ENCODE data around the gene NPVF.

NPVF gene, protein sequence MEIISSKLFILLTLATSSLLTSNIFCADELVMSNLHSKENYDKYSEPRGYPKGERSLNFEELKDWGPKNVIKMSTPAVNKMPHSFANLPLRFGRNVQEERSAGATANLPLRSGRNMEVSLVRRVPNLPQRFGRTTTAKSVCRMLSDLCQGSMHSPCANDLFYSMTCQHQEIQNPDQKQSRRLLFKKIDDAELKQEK
- 0 reads per million in 4 donors for total RNA-seq

DNA sequence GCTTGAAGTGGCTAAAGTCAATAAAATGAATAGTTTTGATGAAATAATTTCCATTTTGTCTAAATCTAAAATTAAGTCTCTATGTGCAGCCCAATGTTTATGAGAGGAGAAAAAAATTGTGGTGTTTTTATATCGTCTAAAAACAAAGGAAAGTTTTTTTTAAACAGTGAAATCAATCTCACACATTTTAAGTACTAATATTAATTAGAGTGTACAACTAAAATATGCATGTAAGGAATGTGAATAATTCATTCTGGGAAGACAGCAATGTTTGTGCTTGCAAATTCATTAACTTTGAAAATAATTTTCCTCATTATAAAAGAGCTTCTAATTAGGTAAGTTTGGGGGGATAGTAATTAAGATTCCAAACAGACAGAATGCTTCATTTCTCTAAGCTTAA, at the start of gene NPVF:
Gene NPVF (minus strand): TSS at position 101 of the 400 bp plus-strand sequence. CDS start 47 bp downstream, at position 54.
- no peak for DNase-seq

DNA sequence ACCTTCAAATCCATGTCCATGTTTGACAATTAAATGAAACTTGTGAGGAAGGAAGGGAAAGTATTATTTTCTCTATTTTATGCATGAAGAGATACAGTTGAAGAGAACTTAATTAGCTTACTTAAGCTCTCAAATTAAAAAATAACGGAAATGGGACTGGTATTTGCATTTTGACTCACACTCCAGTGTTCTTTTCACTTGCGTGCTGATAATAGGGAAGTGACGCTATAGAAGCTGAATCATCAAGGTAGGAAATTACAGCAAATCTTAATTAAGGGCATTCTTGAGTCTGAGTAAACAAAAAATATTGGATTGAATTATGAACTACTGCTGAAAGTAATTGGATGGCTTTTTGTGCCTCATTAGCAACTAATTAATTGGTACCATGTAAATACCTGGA, 44.0 kb upstream of the NPVF start:
- DNase-seq = no peak

DNA sequence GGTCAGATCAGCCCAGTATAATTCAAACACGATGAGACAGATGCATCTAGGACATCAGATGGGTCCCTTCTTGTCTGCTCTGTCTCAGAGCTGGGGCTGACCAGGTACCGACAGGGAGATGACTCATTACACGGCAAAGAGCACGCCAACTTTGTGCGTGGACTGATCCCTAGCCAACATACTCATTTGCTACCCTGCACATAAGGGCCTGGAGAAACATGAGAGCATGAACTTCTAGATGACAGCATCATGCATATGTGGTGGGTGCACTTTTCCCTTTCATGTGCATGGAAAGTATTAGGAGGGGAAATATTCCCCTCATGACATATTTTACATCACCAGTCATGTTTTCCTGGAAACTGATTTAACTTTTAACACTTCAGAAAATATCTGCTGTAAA, 35.1 kb upstream of the NPVF start:
- DNase-seq = no peak

DNA sequence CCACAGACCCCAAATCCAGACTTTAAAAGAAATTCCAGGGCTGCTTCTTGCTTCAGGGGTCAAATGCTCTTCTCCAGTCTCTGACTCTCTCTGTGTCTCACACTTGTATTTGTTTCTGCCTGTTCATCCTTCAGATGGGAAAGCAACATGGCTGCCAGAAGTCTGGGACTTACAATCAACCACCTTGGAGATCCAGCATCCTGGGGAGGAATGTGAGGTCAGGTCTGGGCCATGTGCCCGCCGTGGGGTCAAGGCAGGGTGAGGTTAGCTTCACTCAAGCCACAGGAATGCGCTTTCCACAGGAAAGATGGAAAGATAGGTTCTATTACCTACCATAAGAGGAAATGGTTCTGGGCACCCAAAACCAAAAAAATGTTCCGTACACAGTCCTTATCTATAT, 34.3 kb upstream of the NPVF start:
- DNase-seq = no peak

DNA sequence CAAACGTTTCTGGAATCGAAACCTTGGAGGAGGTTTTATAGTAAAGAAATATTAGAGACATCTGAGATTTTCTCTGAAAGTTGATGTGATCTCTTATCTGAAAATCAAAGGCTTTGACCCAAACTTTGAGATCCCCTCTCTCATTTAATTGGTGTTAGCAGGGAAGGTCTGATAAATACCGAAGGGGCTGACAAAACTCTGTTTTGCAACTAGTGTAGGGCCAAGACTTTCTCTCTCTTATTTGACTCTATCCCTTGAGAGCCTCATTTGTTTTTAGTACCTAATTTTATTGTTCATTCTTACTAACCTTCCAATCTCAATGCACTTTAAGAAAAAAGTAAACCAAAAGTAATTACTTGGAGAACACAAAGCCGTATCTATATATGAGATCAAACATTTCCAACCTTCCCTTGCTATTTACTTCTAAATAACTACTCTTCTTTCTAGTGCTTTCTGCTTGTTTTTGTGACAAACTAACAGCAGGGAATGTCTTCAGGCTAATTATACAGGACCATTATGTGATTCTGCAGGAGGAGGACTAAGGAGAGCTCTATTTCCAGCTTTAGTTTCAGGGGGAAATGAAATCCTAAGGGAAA, 33.4 kb upstream of the NPVF start:
- no peak for DNase-seq

DNA sequence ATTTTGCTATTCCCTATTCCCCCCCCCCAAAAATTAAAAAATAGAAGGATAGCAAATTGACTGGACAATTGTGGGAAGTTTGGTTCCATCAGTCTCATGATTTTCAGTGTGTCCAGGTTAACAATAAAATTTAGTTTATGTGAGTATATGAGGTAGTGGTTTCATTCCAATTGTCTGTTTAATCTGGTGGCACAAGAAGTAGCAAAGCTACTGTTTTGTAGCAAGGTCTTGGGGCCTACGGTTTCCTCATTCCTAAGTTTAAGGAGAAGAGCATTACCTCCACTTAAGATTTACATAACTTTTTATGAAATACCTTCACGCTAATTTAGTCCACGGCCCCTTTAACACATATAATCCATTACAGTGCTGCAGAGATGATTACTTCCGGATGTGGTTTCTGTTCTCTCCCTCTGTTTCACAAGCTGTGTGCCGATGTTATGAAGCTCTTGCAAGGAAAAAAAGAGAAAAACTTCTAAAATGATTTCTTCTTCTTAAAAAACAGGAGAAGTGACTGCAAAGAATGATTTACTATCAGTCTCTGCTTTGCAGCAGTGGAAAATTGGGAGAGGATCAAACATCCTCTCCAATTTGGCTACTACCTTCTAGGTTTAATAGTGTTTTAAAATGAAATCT, 32.7 kb upstream of the NPVF start:
- peak in 1 of 5 donors; percentile 68 for DNase-seq

DNA sequence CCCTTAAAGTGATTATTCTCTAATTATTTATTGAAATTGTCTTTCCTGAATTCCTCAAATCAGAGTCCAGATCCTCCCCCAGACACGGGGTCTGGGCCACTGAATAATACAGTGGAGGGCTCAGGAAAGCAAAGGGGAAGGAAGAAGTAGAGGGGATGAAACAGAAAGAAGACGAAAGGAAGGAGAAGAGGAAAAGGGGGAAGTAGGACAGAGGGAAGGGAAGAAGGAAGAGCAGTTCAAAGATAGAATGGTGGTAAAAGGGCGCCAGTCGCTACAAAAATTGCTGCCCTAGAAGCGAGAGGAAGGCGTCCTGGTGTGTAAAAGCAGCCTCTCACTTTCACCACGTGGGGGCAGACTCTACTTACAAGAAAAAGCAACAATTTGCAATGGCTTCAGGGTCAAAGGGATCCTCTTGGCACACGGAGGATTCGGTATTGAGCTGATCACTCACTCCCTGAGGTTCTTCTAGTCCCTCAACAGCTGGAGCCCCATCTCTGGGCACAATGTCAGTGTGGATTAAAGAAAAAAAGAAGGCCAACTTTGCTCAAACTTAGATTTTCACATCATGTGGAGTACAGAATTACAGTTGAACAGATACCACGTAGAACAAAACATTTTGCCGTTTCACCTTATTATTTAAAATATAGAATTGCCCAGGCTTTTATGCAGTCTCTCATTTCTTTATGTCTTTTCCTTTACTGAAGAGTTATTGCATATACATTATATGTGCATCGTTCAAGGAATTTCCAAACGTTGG, 31.4 kb upstream of the NPVF start:
- DNase-seq = peak; percentile 12 to 71 (median 47)

DNA sequence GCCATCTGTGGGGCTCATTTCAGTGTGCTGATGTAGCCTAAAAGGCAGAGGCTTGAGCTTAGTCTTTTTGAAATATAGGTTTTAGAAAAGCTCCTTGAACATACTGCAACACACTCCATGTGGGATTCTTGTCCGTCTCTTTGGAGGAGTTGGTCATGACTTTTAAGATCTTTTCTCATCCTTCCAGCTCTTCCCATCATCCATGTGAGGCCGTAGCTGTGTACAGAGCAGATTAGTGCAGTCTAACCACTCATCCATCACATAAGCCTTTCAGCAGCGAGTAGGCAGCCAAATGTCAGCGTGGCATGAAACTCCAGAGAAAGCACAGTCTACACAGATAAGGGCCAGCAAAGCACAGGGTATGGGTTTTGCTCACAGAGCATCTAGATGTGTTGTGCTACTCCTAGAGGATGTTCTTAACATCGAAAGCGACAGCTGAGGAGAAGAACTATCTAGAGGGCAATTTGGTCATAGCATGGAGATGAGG, 28.1 kb upstream of the NPVF start:
- no peak for DNase-seq

DNA sequence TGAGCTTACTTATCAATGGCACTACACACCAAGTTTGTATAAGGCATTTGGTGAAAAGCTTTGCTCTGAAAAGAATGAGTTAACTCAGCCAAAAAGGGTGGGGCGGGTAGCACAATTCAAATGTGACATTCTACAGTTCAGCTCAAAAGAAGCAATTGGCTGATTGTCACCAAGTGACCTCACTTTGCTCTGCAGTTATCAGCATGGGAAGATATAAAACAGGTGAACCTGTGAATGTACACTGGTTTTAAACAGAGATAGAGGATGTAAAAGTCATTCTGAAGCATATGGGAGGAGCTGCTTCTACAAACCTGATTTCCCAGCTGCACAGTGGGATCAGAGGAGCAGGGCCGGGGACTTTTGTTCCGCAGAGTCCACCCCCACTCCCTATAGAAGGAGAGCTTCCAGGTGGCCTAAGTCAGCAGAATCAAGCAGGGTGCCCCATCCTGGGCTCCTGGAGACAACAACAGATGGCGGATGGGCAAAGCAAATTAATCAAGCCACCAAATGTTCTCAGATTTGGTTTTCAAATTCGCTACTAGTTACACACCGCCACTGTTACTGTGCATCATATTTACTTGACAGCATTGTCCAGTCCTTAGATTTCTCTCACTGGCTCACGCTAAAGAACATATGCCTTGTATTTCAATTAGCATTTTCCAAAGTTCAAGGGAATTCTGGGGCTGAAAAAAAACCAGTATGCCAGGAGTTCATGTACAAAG, 27.5 kb upstream of the NPVF start:
- no peak for DNase-seq

DNA sequence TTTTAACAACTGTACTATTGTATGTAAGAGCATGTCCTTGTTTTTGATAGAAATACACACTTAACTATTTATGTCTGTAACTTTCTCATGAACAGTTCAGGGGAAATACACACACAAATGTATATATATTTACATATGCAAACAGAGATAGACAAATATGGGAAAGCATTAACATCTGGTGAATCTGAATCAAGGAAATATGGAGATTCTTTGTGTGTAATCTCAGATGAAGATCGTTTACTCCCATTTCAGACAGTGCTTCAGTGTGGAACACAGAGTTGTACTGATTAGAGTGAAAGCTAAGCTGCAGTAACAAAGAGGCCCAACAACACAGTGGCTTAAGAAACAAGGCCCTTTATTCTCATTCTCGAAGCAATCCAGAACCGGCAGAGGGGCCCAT, 26.3 kb upstream of the NPVF start:
- DNase-seq = no peak

DNA sequence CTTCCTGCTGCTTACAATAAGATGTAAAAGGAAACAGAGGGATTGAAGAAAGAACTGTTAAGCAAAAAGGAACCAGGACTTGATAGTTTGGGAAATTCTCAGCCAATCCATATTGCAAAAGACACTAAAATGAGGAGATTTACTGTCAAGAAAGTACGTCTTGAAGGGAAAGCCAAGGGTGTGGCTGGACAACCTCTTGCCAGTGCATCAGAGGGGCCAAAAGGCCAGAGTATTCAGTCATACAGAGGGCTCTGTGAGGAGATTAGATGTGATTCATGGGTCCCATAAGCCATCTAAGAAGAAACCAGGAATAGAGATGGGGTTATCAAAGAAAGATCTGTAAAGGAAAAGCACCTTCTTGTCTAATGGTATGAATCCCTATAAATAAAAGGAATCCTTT, 25.4 kb upstream of the NPVF start:
- DNase-seq = no peak

DNA sequence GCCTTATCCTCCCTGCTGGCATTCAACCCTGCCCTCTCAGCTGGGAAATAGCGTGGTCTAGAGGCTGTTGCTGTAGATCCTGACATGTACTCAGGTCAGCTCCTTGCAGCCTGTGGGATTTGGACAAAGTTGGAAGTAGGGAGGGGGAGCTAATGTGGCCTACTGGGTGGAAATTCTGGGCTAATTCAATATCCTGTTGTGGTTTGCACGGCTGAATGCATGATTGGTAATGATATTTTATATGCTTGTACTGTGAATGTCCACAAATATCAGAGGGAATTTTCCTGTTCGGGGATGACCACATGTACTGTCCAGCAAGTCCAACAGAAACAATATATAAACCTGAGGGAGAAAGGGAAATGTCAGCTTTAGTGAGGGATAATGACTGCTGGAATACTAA, 22.1 kb upstream of the NPVF start:
- no peak for DNase-seq

DNA sequence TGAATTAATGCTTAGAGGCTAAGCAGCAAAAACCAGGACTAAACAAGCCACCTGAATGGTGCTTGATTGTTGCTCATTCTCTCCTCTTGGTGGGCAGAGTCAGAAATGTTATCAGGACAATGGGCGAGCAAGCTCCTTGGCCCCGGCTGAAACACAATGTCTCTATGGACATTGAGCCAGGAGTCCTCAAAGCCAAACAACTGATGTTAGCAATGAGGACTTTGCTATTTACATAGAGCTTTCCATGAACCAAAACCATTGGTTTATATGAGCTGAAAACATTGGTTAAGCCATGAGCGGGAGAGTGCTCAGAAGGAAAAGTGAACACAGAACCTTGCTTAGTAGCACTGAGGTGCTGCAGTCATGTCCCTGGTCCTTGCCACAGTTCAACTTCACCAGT, 21.5 kb upstream of the NPVF start:
- DNase-seq = no peak

DNA sequence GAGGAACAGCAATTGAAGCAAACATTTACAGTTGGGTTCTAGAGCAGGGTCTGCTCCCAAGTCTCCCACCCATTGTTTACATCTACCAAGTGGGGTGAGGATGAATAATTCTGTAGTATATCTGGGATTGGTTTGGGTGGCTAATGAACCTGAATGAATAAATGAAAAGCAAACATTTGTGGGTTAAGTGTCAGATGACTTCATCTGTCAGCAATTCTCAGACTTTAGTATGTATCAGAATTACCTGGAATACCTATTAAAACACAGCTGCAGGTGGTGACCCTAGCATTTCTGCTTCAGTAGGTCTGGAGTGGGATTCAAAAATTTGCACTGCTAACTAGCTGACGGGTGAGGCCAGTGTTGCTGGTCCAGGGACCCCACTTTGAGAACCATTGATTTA, 18.0 kb upstream of the NPVF start:
- DNase-seq = no peak

DNA sequence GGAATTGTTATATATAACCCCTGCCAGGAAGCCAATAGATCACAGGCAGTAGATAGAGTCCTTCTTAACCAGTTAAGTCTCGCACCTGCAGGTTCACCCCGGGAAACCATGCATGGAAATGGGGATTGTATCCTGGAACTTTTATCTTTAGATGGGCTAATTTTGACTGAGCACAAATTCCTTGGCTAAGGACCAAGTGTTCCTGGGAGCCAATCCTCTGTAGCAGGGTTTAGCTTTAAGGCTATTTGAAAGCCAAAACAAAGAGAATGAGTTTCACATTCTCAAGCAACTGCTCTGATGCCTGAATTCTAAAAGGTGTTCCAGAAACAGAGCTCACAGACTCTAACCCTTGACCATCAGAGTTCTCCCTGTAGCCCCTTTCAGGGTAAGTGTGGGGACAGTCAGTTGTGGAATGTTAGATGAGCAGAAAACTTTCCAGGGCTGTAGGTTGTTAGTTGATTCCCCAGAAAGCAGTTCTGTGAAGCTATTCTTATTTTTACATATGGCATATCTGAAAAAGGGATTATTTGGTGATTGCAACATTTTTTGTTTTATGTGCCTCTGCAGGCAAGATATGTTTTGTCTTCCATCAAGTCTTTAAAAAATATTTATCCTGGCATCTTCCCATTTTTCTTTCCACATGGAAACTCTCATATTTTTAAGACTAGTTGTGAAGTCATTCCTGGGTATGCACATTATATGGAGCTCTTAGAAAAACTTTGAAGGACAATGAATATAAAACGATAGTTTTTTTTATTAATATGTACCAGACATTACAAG, 16.2 kb upstream of the NPVF start:
- DNase-seq = no peak

DNA sequence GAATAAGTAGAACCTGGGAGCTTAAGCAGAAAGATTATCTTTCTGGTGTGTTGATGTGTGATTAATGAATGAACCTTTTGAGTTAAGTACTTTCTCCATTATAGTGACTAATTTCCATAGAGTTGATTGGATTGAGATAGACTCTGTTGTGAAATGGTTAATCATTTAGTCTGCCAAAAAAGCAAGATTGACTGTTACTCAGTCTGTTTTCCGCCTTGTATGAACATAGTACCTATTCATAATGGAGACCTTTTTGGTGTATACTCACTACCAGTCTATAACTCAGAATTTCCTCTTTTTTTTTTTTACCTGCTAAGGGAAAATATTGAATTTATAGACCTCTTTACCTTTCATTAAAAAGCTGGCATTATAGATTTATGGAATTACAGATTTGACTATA, 14.4 kb upstream of the NPVF start:
- DNase-seq = no peak

DNA sequence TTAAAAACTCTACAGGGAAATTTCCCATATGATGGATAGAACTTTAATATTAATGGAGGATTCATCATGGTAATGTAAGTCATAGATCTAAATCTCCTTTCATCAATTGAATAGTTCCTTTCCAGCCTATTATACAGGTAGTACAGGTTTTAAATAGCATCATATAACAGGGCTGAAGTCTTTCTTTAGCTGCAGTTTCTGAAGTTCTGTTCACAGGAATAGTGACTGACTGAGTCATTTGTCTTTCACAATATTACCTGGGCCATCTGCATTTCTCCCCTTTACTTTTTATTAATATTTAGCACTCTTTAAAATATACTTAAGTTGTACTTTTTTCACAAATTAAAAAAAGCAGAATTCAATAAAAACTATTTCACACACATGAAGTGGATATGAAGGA, 12.6 kb upstream of the NPVF start:
- no peak for DNase-seq

DNA sequence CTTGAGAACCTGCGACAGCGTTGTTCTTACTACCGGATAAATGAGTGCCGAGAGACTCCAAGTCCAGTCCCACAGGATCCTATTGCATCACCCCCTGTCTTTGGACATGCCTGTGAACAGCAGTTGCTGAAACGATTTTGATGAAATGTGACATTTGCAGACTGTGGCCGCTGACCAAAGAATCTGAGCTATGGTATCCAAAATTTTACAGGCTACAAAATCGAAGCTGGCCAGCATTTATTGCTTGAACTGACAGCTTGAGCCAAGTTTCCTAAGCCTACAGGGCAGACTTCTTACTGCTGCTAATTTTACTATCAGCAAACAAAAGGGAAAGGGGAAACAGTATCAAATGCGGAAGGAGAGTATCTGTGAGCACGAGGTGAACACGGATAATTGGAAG, 12.1 kb upstream of the NPVF start:
- no peak for DNase-seq

DNA sequence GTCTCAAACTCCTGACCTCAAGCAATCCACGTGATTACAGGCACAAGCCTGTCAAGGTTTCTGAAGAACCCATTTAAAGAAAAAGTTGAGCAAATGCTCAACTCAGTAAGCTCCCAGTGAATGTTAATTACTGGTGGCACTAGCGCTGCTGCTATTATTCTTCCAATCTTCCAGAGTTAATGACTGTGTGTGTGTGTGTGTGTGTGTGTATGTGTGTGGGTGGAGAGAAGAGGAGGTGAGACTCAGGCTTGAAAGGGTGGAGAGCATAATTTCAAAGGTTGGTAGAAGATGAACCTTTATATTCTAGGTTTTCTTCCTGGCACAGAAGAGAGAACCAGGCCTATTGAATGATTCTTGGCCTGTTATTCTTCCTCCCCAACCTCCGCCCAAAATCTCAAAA, 11.6 kb upstream of the NPVF start:
- DNase-seq = no peak

DNA sequence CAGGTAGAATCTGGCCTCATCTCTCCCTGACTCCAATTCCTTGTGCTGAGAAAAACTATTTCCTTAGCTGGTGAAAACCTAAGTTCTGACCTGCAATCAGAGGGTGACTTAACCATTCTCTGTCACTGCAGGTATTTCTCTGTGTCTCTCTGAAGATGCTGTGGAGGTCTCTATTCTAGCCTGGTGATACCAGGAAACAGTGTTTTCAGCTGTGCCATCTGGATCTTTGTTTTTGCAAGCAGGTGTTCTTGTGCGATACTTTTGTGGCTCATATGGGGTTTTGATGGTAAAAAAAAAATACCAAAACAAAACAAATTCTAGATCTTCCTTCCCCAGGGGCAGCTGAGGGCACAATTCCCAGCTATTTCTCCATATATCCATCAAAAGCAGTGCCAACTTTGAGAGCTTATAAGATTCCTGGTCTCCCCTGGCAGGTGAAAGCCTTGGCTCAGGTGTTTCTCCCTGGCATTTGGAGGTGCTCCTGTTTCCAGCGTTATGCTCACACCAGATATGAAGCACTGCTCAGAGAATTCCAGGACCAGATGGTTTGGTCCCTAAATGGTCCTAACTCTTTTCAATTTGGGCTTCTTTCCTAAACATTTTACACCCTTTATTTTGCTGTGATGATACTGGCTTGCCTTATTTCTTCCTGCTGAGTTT, 9.9 kb upstream of the NPVF start:
- DNase-seq = no peak

DNA sequence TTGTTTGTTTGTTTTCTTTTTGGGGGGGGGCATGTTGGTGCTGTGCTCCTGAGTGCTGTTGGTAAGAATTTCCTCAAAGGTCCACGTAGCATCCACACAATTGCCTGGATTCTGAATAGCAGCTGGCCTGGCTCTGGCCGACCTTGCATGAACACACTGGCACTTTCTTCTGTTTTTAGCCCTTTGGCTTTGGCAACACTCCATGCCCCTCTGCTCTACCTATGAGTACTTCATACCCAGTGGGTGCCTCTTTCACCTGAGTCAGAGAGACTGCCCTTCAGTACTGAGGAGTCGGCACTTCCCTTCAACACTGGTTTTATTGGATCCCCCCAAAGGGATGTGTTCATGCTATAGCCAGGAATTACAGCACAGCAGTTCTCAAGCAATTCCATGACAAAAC, 7.2 kb upstream of the NPVF start:
- no peak for DNase-seq

DNA sequence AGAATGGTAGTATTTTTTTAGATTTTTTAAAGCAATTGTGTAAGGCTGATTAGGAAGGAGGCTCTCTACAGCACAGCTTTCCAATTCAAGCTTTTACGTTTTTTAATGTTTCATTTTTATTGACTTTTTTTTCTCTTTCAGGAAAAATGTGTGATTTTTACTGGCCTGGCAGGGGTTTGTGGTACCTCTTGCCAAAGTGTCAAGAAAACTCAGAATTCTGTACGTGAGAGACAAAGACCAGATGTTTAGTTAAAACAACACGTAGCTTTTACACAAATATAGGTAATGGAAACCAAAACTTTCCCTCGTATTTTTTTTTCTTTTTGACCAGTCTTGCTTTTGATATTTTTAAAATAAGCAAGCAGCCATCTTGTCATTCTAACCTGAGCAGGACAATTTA, 6.0 kb upstream of the NPVF start:
- DNase-seq = no peak
